GM23338 (cell line): Measurements from ENCODE around the gene CUEDC2. TPM values are rescaled to one million over a fixed set of nuclear protein-coding genes. Genes with fewer than 3 reads are reported as not detected.

Source experiments
- CTCF ChIP-seq, 2 experiments: fragments of 200-600 bp in 1 of 2; sonication (generic) in 1 of 2; conservative IDR thresholded peaks; 2 replicates each; pipeline versions ENCODE4 v1.5.1 to v1.6.1; 2016 to 2017; ENCODE audit warnings: antibody characterized with exemption in 2 of 2, low read depth in 2 of 2, mild to moderate bottlenecking in 2 of 2, moderate library complexity in 1 of 2
- ETS1 ChIP-seq: IDR thresholded peaks from 2 replicates; pipeline ENCODE4 v1.6.1; 2016; ENCODE audit warnings: antibody characterized with exemption
- NANOG ChIP-seq: IDR thresholded peaks from 2 replicates; pipeline ENCODE4 v1.6.1; 2016; ENCODE audit warnings: antibody characterized with exemption, borderline replicate concordance
- POLR2AphosphoS5 ChIP-seq: IDR thresholded peaks from 2 replicates; pipeline ENCODE4 v1.6.1; 2016; ENCODE audit warnings: antibody characterized with exemption, low read depth
- ZNF331 ChIP-seq: fragments of 250-450 bp; sonication (Bioruptor Pico); IDR thresholded peaks from 2 replicates; pipeline ENCODE4 v1.5.0; 2020; ENCODE audit warnings: low read depth, mild to moderate bottlenecking, moderate library complexity
- ZNF462 ChIP-seq: fragments of 250-450 bp; sonication (Bioruptor Pico); IDR thresholded peaks from 2 replicates; pipeline ENCODE4 v1.5.0; 2020; ENCODE audit warnings: mild to moderate bottlenecking, moderate library complexity
- polyA plus RNA-seq: library from polyadenylated mRNA; unstranded; fragments of >200 nt; fragmentation: Nextera tagmentation; extraction: Ambion mirVana; gene quantifications from 2 replicates; pipeline ENCODE4 v1.2.1, GENCODE V29; 2016
- total RNA-seq: library from RNA; depleted of rRNA; stranded (reverse); fragments of >200 nt; shearing (Covaris generic); gene quantifications from 2 replicates; pipeline ENCODE4 v1.2.3, GENCODE V29; 2014

The CUEDC2 gene
- total and polyA plus RNA-seq, 2 experiments from 2014 or later = 39.2 to 47.3 TPM

- TF ChIP-seq ZNF462 (CRISPR knock-in tag) (no peak), ZNF331 (CRISPR knock-in tag) (no peak), POLR2AphosphoS5 (no peak), ETS1 (no peak), CTCF (conservative IDR thresholded peaks at IDR 0.05; ENCODE audit: low read depth in 2 of 2) (no peak), NANOG (no peak)
Measured at GRCh38 chr10:102396317-102396650, 36.1 kb downstream of the CUEDC2 start (continued).
